Islet of Langerhans (tissue), 1 donor: Measurements from ENCODE around the gene HABP4.

Experiments
- FAIRE-seq: peaks from one replicate; lab custom pipeline; 2011; peaks lifted over from hg19 to GRCh38; lab: Jason Lieb, UNC

The HABP4 gene

GRCh38 chr9:96436063-96436455, 13.9 kb upstream of the HABP4 start:
- FAIRE-seq = no peak

GRCh38 chr9:96436456-96437126, 13.4 kb upstream of the HABP4 start:
- FAIRE-seq = no peak

- no peak for FAIRE-seq
Observed at GRCh38 chr9:96437454-96437853, 12.5 kb upstream of the HABP4 start.

- FAIRE-seq = no peak
Observed at GRCh38 chr9:96440671-96441199, 9.2 kb upstream of the HABP4 start.

- no peak for FAIRE-seq
Observed at GRCh38 chr9:96441798-96442445, 8.0 kb upstream of the HABP4 start.

- no peak for FAIRE-seq
Observed at GRCh38 chr9:96442491-96442890, 7.5 kb upstream of the HABP4 start.

- FAIRE-seq = no peak
Observed at GRCh38 chr9:96447406-96447805, 2.6 kb upstream of the HABP4 start.

- FAIRE-seq = no peak
Observed at GRCh38 chr9:96448546-96449170, 1.3 kb upstream of the HABP4 start.

GRCh38 chr9:96449523-96449844, 485 bp upstream of the HABP4 start:
- no peak for FAIRE-seq

- no peak for FAIRE-seq
Observed at GRCh38 chr9:96450613-96451528, 902 bp downstream of the HABP4 start.

GRCh38 chr9:96453625-96454024, 3.7 kb downstream of the HABP4 start:
- FAIRE-seq = peak; percentile 45

GRCh38 chr9:96457266-96457665, 7.3 kb downstream of the HABP4 start:
- no peak for FAIRE-seq

GRCh38 chr9:96458226-96458625, 8.3 kb downstream of the HABP4 start:
- no peak for FAIRE-seq

GRCh38 chr9:96459268-96460007, 9.5 kb downstream of the HABP4 start:
- FAIRE-seq = no peak

GRCh38 chr9:96460470-96460869, 10.5 kb downstream of the HABP4 start:
- FAIRE-seq = no peak

GRCh38 chr9:96460882-96461281, 10.9 kb downstream of the HABP4 start:
- FAIRE-seq = no peak

- no peak for FAIRE-seq
Observed at GRCh38 chr9:96461336-96461735, 11.4 kb downstream of the HABP4 start.

- FAIRE-seq = no peak
Observed at GRCh38 chr9:96462541-96462940, 12.6 kb downstream of the HABP4 start.

- no peak for FAIRE-seq
Observed at GRCh38 chr9:96464426-96464825, 14.5 kb downstream of the HABP4 start.

GRCh38 chr9:96467784-96468183, 17.8 kb downstream of the HABP4 start:
- no peak for FAIRE-seq

GRCh38 chr9:96476013-96476412, 26.0 kb downstream of the HABP4 start:
- no peak for FAIRE-seq

- no peak for FAIRE-seq
Observed at GRCh38 chr9:96476591-96476990, 26.6 kb downstream of the HABP4 start.
